Measurements from ENCODE around the gene PBX4.

The PBX4 gene

GRCh38 chr19:19527674-19528625 is 90.5 kb downstream of the PBX4 start:
- DNase-seq (ENCODE audit: low read depth in 2 of 3, low spot score in 2 of 3): no peak

- no peak for DNase-seq (ENCODE audit: low read depth in 2 of 3, low spot score in 2 of 3)
Observed at GRCh38 chr19:19527371-19527656, 91.2 kb downstream of the PBX4 start.

- DNase-seq (ENCODE audit: low read depth in 2 of 3, low spot score in 2 of 3): no peak
Observed at GRCh38 chr19:19526581-19527370, 91.7 kb downstream of the PBX4 start.

GRCh38 chr19:19525611-19526380 is 92.7 kb downstream of the PBX4 start:
- no peak for DNase-seq (ENCODE audit: low read depth in 2 of 3, low spot score in 2 of 3)

GRCh38 chr19:19524053-19524452 is 94.4 kb downstream of the PBX4 start:
- DNase-seq (ENCODE audit: low read depth in 2 of 3, low spot score in 2 of 3): no peak

- DNase-seq (ENCODE audit: low read depth in 2 of 3, low spot score in 2 of 3): no peak
Observed at GRCh38 chr19:19523177-19523576, 95.3 kb downstream of the PBX4 start.

GRCh38 chr19:19520989-19521388 is 97.5 kb downstream of the PBX4 start:
- no peak for DNase-seq (ENCODE audit: low read depth in 2 of 3, low spot score in 2 of 3)

GRCh38 chr19:19517235-19517619 is 101.3 kb downstream of the PBX4 start:
- no peak for DNase-seq (ENCODE audit: low read depth in 2 of 3, low spot score in 2 of 3)

GRCh38 chr19:19515642-19516519 is 102.6 kb downstream of the PBX4 start, which contains the start of gene NDUFA13:
NDUFA13 (plus strand) TSS chr19:19516225; CDS start chr19:19516239, 14 bp downstream.
- peak; percentile 88 to 97 (median 95) for DNase-seq (ENCODE audit: low read depth in 2 of 3, low spot score in 2 of 3)

- DNase-seq (ENCODE audit: low read depth in 2 of 3, low spot score in 2 of 3): no peak
Observed at GRCh38 chr19:19514881-19515641, 103.4 kb downstream of the PBX4 start, which contains the start of gene TSSK6. TSSK6 (minus strand) TSS chr19:19515548; CDS start chr19:19515427, 121 bp downstream.

- no peak for DNase-seq (ENCODE audit: low read depth in 2 of 3, low spot score in 2 of 3)
Observed at GRCh38 chr19:19514215-19514657, 104.3 kb downstream of the PBX4 start.

- DNase-seq (ENCODE audit: low read depth in 2 of 3, low spot score in 2 of 3): no peak
Observed at GRCh38 chr19:19513682-19514081, 104.8 kb downstream of the PBX4 start.
